Measurements from ENCODE around the gene ZFAND2A. TPM values are rescaled to one million over a fixed set of nuclear protein-coding genes. Genes with fewer than 3 reads are reported as not detected.

ZFAND2A gene
- total and polyA plus RNA-seq, 2 donors (not counting 3 experiments of a cell fraction or from before 2014, with no cell fraction given): 31.8 to 40.6 TPM

DNA sequence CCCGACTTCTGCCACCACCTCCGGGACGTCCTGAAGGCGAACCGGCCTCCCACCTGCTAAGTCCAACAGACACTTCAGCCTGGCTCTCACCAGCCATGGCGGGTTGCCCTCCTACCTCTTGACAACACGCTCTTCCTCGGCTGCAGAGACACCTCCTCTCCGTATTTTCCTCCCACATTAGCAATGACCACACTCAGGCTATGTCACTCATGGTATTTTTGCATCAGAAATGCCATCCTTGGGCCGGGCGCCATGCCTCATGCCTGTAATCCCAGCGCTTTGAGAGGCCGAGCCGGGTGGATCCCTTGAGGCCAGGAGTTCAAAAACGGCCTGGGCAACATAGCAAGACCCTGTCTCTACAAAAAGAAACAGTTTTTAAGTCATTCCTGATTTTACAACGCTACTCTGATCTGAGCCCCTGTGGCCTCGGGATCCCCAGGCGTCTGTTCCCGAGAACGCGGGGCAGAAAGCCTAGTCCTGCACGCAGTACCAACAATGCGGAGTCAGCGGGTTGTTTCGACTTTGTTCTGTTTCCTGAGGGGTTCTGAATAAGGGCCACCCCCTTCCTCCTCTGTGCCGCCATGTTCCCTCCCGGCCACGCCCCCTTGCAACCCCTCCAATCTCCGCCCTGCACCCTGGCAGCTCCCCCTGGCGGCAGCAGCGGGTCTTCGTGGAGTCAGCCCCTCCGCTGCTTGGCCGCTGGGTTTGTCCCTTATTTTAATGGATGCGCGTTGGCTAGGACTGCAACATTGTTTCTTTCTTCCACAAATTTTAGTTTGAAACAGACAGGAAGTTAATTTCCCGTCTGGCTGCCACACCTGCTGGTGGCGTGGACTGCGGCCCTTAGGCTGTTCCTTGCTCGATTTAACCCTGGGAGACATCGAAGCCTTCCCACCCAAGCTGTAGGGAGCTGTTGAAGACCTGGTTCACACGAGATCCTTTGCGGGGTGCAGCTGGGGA is 9.7 kb upstream of the ZFAND2A start:
- Histone ChIP-seq H3K27me3 (ENCODE audit: control insufficient read depth in 2 of 2, insufficient read depth in 2 of 2, low read length in 2 of 2) (no peaks in the 10 kb centered on the region), H3K79me2 (ENCODE audit: control insufficient read depth, insufficient read depth, low read length) (no peaks in the 10 kb centered on the region), H3K9me3 (replicated peaks; ENCODE audit: control insufficient read depth, insufficient read depth, low read length) (no peaks in the 10 kb centered on the region), H3K4me2 (ENCODE audit: insufficient read depth, low read length) (peak overlapping the region; percentile 50), H3K27ac (ENCODE audit: insufficient read depth, low read depth, low read length) (peak overlapping the region; percentile 16), H3K36me3 (ENCODE audit: control insufficient read depth in 2 of 2, extremely low read depth in 1 of 2, insufficient read depth in 2 of 2, low read length in 2 of 2) (peaks cover 0 to under 1% of the 10 kb centered on the region in 2 experiments), H2AFZ (ENCODE audit: low read depth, low read length) (peak overlapping the region; percentile 82), H3K9ac (replicated peaks; ENCODE audit: extremely low read depth, insufficient read depth, low read length) (peak overlapping the region; percentile 48), H3K9me1 (replicated peaks; ENCODE audit: control insufficient read depth, extremely low read depth, insufficient read depth, low read length) (no peaks in the 10 kb centered on the region), H3K4me3 (replicated peaks in 1 of 3; ENCODE audit: insufficient read depth in 1 of 3, low read depth in 1 of 3, low read length in 3 of 3) (peak overlapping the region in 2 of 3 experiments; percentile 21 to 47), H4K20me1 (replicated peaks; ENCODE audit: control insufficient read depth, extremely low read depth, insufficient read depth, low read length) (no peaks in the 10 kb centered on the region), H3K4me1 (ENCODE audit: control insufficient read depth, extremely low read depth, insufficient read depth, low read length) (peaks cover 3% of the 10 kb centered on the region)
- dilution Hi-C loops (cut with MboI; ENCODE audit: extremely low pct_ligation_motif_present, low sequenced_read_pairs): no loop called here
- peak; percentile 90 for DNase-seq (ENCODE audit: low read depth, low spot score)
- ChIA-PET CTCF (interaction anchor here (0.6 to 1.8 kb wide), 9 partner anchors 9 to 297 kb away, joined by 3 to 8 read pairs (median 4); partner anchors contain the start of gene ZFAND2A), POLR2A (no interaction called here)
- TF ChIP-seq MAX (IDR thresholded peaks at IDR 0.05; ENCODE audit: insufficient read depth, insufficient read length) (no peak), POLR2AphosphoS5 (IDR thresholded peaks at IDR 0.05; ENCODE audit: insufficient read depth, low read depth, low read length) (peak; percentile 34), POLR2A (IDR thresholded peaks at IDR 0.05; ENCODE audit: low read depth, low read length) (peak; percentile 84), CTCF (IDR thresholded peaks at IDR 0.05; ENCODE audit: extremely low read depth in 1 of 2, insufficient read depth in 1 of 2, low read depth in 1 of 2, low read length in 2 of 2) (peak; percentile 98 to 99)
- intact Hi-C loops (cut with micrococcal nuclease): loop anchor here (1.0 kb wide), 2 partner anchors 9 to 176 kb away; partner anchors contain the start of gene ZFAND2A
- TSS peak; percentile 52 for BruUV-seq (replicated peaks)
- peak; percentile 96 for FAIRE-seq
